ENCODE measurements around the gene DNAH11.
"Not testable (repeated sequence)": the region's sequence is repeated elsewhere in the genome, so short reads cannot be mapped to it uniquely, and the experiment has no call there.

DNAH11 gene

DNA sequence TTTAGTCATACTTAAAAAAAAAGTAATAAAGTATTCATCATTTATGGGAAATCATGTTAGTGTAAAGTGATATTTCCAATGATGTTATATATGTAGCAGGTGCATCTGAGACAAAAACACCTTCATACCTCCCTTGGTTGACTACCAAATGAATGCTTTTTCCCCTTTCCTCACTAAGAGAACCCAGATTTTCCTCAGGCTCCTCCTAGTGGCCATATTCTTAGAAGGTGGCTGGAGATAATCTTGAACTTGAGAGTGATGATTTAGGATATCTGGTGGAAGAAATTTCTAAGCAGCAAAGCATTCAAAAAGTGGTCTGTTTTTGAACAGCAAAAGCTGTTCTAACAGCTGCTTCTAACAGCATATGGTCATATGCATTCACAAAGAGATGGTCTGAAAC is 16.8 kb upstream of the DNAH11 start:
- Histone ChIP-seq H3K27me3 (ENCODE audit: insufficient read depth, poor library complexity, severe bottlenecking) (no peaks in the 10 kb centered on the region), H3K27ac (replicated peaks) (no peak overlapping the region), H3K4me3 (replicated peaks; ENCODE audit: insufficient read depth, low read length) (no peak overlapping the region)
- DNase-seq (ENCODE audit: low read depth in 1 of 2, low spot score in 1 of 2): peak in 1 of 2 experiments; percentile 9
- no peak for TF ChIP-seq GABPA (IDR thresholded peaks at IDR 0.05; ENCODE audit: low read depth)

DNA sequence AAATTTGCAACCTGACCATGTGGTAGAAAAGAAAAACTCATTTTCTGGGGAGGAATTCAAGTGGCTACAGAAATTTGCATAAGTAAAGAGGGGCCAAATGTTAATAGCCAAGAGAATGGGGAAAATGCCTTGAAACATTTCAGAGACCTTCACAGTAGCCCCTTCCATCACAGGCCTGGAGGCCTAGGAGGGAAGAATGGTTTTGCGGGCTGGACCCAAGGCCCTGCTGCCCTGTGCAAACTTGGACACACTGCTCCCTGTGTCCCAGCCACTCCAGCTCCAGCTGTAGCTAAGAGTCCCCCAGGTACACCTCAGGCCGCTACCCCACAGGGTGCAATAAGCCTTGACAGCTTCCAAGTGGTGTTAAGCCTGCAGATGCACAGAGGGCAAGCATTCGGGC is 16.4 kb upstream of the DNAH11 start:
- no peak for DNase-seq (ENCODE audit: low read depth in 1 of 2, low spot score in 1 of 2)
- no peak overlapping the region for H3K4me3 ChIP-seq (replicated peaks; ENCODE audit: insufficient read depth, low read length)
- TF ChIP-seq, protein P1, sequence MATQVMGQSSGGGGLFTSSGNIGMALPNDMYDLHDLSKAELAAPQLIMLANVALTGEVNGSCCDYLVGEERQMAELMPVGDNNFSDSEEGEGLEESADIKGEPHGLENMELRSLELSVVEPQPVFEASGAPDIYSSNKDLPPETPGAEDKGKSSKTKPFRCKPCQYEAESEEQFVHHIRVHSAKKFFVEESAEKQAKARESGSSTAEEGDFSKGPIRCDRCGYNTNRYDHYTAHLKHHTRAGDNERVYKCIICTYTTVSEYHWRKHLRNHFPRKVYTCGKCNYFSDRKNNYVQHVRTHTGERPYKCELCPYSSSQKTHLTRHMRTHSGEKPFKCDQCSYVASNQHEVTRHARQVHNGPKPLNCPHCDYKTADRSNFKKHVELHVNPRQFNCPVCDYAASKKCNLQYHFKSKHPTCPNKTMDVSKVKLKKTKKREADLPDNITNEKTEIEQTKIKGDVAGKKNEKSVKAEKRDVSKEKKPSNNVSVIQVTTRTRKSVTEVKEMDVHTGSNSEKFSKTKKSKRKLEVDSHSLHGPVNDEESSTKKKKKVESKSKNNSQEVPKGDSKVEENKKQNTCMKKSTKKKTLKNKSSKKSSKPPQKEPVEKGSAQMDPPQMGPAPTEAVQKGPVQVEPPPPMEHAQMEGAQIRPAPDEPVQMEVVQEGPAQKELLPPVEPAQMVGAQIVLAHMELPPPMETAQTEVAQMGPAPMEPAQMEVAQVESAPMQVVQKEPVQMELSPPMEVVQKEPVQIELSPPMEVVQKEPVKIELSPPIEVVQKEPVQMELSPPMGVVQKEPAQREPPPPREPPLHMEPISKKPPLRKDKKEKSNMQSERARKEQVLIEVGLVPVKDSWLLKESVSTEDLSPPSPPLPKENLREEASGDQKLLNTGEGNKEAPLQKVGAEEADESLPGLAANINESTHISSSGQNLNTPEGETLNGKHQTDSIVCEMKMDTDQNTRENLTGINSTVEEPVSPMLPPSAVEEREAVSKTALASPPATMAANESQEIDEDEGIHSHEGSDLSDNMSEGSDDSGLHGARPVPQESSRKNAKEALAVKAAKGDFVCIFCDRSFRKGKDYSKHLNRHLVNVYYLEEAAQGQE (IDR thresholded peaks at IDR 0.05; ENCODE audit: insufficient replicate concordance, low read depth): no peak
- TF ChIP-seq GABPA (IDR thresholded peaks at IDR 0.05; ENCODE audit: low read depth) (no peak), SPI1 (IDR thresholded peaks at IDR 0.05; ENCODE audit: borderline replicate concordance, low read depth) (no peak), POLR2AphosphoS5 (IDR thresholded peaks at IDR 0.05; ENCODE audit: low read depth) (no peak)
- TF ChIP-seq, protein P2, sequence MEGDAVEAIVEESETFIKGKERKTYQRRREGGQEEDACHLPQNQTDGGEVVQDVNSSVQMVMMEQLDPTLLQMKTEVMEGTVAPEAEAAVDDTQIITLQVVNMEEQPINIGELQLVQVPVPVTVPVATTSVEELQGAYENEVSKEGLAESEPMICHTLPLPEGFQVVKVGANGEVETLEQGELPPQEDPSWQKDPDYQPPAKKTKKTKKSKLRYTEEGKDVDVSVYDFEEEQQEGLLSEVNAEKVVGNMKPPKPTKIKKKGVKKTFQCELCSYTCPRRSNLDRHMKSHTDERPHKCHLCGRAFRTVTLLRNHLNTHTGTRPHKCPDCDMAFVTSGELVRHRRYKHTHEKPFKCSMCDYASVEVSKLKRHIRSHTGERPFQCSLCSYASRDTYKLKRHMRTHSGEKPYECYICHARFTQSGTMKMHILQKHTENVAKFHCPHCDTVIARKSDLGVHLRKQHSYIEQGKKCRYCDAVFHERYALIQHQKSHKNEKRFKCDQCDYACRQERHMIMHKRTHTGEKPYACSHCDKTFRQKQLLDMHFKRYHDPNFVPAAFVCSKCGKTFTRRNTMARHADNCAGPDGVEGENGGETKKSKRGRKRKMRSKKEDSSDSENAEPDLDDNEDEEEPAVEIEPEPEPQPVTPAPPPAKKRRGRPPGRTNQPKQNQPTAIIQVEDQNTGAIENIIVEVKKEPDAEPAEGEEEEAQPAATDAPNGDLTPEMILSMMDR (IDR thresholded peaks at IDR 0.05; ENCODE audit: insufficient read depth, low read length): no peak
- no peaks in the 10 kb centered on the region for H3K27me3 ChIP-seq (ENCODE audit: insufficient read depth, poor library complexity, severe bottlenecking)
- no peak overlapping the region for H3K27ac ChIP-seq (replicated peaks)

DNA sequence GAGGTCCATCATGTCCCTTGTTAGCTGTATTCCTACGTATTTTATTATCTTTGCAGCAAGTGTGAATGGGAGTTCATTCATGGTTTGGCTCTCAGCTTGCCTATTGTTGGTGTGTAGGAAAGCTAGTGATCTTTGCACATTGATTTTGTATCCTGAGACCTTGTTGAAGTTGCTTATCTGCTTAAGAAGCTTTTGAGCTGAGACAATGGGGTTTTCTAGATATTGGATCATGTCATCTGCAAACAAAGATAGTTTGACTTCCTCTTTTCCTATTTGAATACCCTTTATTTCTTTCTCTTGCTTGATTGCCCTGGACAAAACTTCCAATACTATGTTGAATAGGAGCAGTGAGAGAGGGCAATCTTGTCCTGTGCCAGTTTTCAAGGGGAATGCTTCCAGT is 10.4 kb upstream of the DNAH11 start:
- H3K27ac ChIP-seq (replicated peaks); H3K27me3 ChIP-seq (ENCODE audit: insufficient read depth, poor library complexity, severe bottlenecking); H3K4me3 ChIP-seq (replicated peaks; ENCODE audit: insufficient read depth, low read length); DNase-seq (ENCODE audit: low read depth in 1 of 2, low spot score in 1 of 2): not testable (repeated sequence)
- TF ChIP-seq SPI1 (IDR thresholded peaks at IDR 0.05; ENCODE audit: borderline replicate concordance, low read depth): peak; percentile 33; the same call in 1 of the 2 replicates

DNA sequence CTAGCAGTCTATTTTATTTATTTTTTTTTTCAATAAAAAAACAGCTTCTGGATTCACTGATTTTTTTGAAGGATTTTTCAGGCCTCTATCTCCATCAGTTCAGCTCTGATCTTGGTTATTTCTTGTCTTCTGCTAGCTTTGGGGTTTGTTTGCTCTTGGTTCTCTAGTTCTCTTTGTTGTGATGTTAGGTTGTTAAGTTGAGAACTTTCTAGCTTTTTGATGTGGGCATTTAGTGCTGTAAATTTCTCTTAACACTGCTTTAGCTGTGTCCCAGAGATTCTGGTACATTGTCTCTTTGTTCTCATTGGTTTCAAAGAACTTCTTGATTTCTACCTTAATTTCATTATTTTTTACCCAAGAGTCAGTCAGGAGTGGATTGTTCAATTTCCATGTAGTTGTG is 9.2 kb upstream of the DNAH11 start:
- not testable (repeated sequence) for H3K27me3 ChIP-seq (ENCODE audit: insufficient read depth, poor library complexity, severe bottlenecking); DNase-seq (ENCODE audit: low read depth in 1 of 2, low spot score in 1 of 2); H3K4me3 ChIP-seq (replicated peaks; ENCODE audit: insufficient read depth, low read length); H3K27ac ChIP-seq (replicated peaks)

DNA sequence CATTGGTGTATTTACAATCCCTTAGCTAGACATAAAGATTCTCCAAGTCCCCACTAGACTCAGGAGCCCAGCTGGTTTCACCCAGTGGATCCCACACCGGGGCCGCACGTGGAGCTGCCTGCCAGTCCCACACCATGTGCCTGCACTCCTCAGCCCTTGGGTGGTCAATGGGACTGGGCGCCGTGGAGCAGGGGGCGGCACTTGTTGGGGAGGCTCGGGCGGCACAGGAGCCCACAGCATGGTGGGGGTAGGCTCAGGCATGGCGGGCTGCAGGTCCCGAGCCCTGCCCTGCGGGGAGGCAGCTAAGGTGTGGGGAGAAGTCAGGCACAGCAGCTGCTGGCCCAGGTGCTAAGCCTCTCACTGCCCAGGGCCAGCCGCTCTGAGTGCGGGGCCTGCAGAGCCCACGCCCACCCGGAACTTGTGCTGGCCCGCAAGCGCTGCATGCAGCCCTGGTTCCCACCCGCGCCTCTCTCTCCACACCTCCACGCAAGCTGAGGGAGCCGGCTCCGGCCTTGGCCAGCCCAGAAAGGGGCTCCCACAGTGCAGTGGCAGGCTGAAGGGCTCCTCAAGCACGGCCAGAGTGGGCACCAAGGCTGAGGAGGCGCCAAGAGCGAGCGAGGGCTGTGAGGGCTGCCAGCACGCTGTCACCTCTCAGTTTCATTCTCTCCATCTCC is 6.3 kb upstream of the DNAH11 start:
- DNase-seq (ENCODE audit: low read depth in 1 of 2, low spot score in 1 of 2); H3K4me3 ChIP-seq (replicated peaks; ENCODE audit: insufficient read depth, low read length); H3K27me3 ChIP-seq (ENCODE audit: insufficient read depth, poor library complexity, severe bottlenecking): not testable (repeated sequence)

DNA sequence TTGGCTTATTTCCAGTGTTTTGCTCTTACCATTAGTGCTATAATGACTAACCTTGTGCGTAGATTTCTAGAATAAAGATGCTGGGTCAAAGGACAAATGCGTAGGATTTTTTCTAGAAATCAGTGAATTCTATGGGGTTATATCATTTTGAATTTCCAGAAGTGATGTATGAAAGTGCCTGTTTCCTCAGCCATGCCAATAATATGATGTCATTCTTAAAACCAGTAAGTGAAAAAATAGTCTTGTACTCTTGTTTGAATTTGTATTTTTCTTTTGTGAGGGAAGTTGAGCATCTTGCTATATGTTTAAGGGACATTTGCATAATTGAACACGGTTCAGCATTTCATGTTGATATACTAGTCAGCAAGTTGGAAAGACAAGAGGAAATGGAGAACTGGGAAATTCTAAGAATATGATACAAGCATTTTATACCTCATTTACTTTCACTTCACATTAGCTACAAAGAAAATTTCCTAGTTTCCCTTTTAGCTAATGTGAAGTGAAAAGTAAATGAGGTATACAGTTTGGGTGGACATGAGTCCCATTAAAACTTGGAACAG is 3.8 kb upstream of the DNAH11 start:
- TF ChIP-seq, protein P1 (IDR thresholded peaks at IDR 0.05; ENCODE audit: insufficient replicate concordance, low read depth): no peak
- TF ChIP-seq, protein P2 (IDR thresholded peaks at IDR 0.05; ENCODE audit: insufficient read depth, low read length): no peak
- TF ChIP-seq SPI1 (IDR thresholded peaks at IDR 0.05; ENCODE audit: borderline replicate concordance, low read depth): no peak
- TF ChIP-seq GABPA (IDR thresholded peaks at IDR 0.05; ENCODE audit: low read depth): no peak
- no peak for TF ChIP-seq POLR2AphosphoS5 (IDR thresholded peaks at IDR 0.05; ENCODE audit: low read depth)
- Histone ChIP-seq H3K27ac (replicated peaks) (no peak overlapping the region), H3K27me3 (ENCODE audit: insufficient read depth, poor library complexity, severe bottlenecking) (peaks cover 23% of the 10 kb centered on the region), H3K4me3 (replicated peaks; ENCODE audit: insufficient read depth, low read length) (no peak overlapping the region)
- DNase-seq (ENCODE audit: low read depth in 1 of 2, low spot score in 1 of 2): no peak

More for the DNA sequence above, 6.3 kb upstream of the DNAH11 start:
- H3K27ac ChIP-seq (replicated peaks): not testable (repeated sequence)
